Heart left ventricle (tissue), 16 donors: Measurements from ENCODE around the gene LRRTM4. TPM values are rescaled to one million over a fixed set of nuclear protein-coding genes. Genes with fewer than 3 reads are reported as not detected.
"Not testable (repeated sequence)": the region's sequence is repeated elsewhere in the genome, so short reads cannot be mapped to it uniquely, and the experiment has no call there.

Experiments
- ATAC-seq, 4 donors: fragments of 200-7000 bp; cut with Tn5 transposase; one replicate each; pipeline ENCODE4 v1.9.1; 2020 to 2022; ENCODE audit warnings: moderate library complexity in 4 of 4, mild to moderate bottlenecking in 3 of 4, moderate number of reproducible peaks in 1 of 4
- DNase-seq, 5 donors: peaks; one replicate each; pipeline ENCODE4 v3.0.0-alpha.2; 2020
- H3K27ac ChIP-seq, 12 donors: fragments of 200-600 bp; sonication (generic) in 4 of 12; one replicate each; pipeline versions ENCODE4 v1.5.0 to v1.8.0; 2016 to 2022; ENCODE audit warnings: mild to moderate bottlenecking in 2 of 12
- H3K27me3 ChIP-seq, 9 donors: fragments of 200-600 bp; sonication (generic) in 2 of 9; one replicate each; pipeline versions ENCODE4 v1.5.1 to v1.8.0; 2016 to 2022; ENCODE audit warnings: mild to moderate bottlenecking in 3 of 9
- H3K36me3 ChIP-seq, 9 donors: fragments of 200-600 bp; sonication (generic) in 2 of 9; one replicate each; pipeline versions ENCODE4 v1.5.0 to v1.8.0; 2018 to 2022; ENCODE audit warnings: mild to moderate bottlenecking in 2 of 9
- H3K4me1 ChIP-seq, 12 donors: fragments of 200-600 bp; sonication (generic) in 4 of 12; one replicate each; pipeline versions ENCODE4 v1.5.0 to v1.8.0; 2016 to 2022; ENCODE audit warnings: mild to moderate bottlenecking in 3 of 12
- H3K4me3 ChIP-seq, 12 donors: fragments of 200-600 bp; sonication (generic) in 4 of 12; one replicate each; pipeline versions ENCODE4 v1.5.0 to v1.8.0; 2017 to 2022; ENCODE audit warnings: mild to moderate bottlenecking in 9 of 12, moderate library complexity in 4 of 12
- H3K9me3 ChIP-seq, 12 donors: fragments of 200-600 bp; sonication (generic) in 4 of 12; one replicate each; pipeline versions ENCODE4 v1.5.0 to v1.8.0; 2016 to 2022; ENCODE audit warnings: mild to moderate bottlenecking in 1 of 12
- CTCF ChIP-seq, 12 donors: fragments of 200-600 bp; sonication (generic) in 4 of 12; IDR thresholded peaks; one replicate each; pipeline versions ENCODE4 v1.5.0 to v1.8.0; 2018 to 2022; ENCODE audit warnings: antibody characterized with exemption in 12 of 12, mild to moderate bottlenecking in 5 of 12
- POLR2A ChIP-seq, 2 donors: fragments of 450-650 bp; IDR thresholded peaks; one replicate each; pipeline ENCODE4 v1.6.1; 2017; ENCODE audit warnings: antibody characterized with exemption in 2 of 2, mild to moderate bottlenecking in 2 of 2, moderate library complexity in 2 of 2
- WGBS, 4 donors: extraction: QIAGEN DNeasy Blood & Tissue Kit in 2 of 4; methylation state at CpG; one replicate each; pipeline versions ENCODE4 v1.1.5 to v1.1.7; 2013 to 2018; 5-methylcytosine and 5-hydroxymethylcytosine counted together
- intact Hi-C, 10 donors: fragments of 100-400 bp; cut with DNase I; formaldehyde crosslinking; loops; one replicate each; pipeline versions ENCODE4 v1.11.1 to v1.14.2; 2022
- polyA plus RNA-seq, 2 donors: library from polyadenylated mRNA; stranded (reverse); fragments of 200-250 nt; gene quantifications; one replicate each; pipeline ENCODE4 v1.2.3, GENCODE V29; 2013
- total RNA-seq, 9 donors: library from RNA; depleted of rRNA in 2 of 9; stranded (reverse); fragments of >200 nt in 2 of 9; fragmentation: NEBNext Ultra II Directional in 3 of 9; extraction: Animal tissue kit (Norgen Biotek cat#: 25700) in 3 of 9; gene quantifications; one replicate each; pipeline versions ENCODE4 v1.1.0 to v1.2.4, GENCODE V29; 2016 to 2023
- donor health status: ischemic (EF 13 %, LVEDD 7.1; RV severe dilation, severe dysfunction).
- donor health status: healthy with polysubstance abuse.
- donor health status: DM: no; HTN: yes; CAD: no.
- donor health status: DM: no; HTN: no; CAD: no.
- donor health status: ischemic (EF 25% LVEDD 6.9; RV normal size, moderate dysfunction).
- donor health status: ischemic (EF 25% LVEDD 5.7; RV mildly dilated, moderate dysfunction).
- donor health status: healthy.
- donor health status: DM: yes; HTN: yes; CAD: no.
- donor health status: ischemic (EF 35%, LVEDD 5.7; RV mildly dilated, moderate dysfunction).
- donor health status: nonischemic (EF 11% LVEDD 7.7; RV severe dilation, severe dysfunction).
- donor health status: DM: yes; HTN: yes; CAD: no.
- donor health status: PGD.
- donor health status: ischemic (EF 29% LVEDD 5.4; RV normal size, mild dysfunction).
- donor health status: nonischemic (EF 23%, LVEDD 6.1; RV moderate dilation, normal function).

LRRTM4 gene
- total and polyA plus RNA-seq, 11 donors: 0.15 to 1.3 (median 0.50) TPM; not detected in 1

GRCh38 chr2:76713312-76713711, 808.9 kb downstream of the LRRTM4 start:
- H3K27ac ChIP-seq: no peak overlapping the region
- TF ChIP-seq POLR2A (IDR thresholded peaks at IDR 0.05) (no peak), CTCF (IDR thresholded peaks at IDR 0.05) (no peak)
- DNase-seq (no peak), ATAC-seq (no peak)
- no peaks in the 10 kb centered on the region for H3K9me3 ChIP-seq
- H3K27me3 ChIP-seq: no peaks in the 10 kb centered on the region
- H3K36me3 ChIP-seq: no peaks in the 10 kb centered on the region
- 86 to 91% (median 90%) methylated on average over 3 of the region's 3 CpGs for WGBS, 4 donors
- H3K4me3 ChIP-seq: no peak overlapping the region
- no peaks in the 10 kb centered on the region for H3K4me1 ChIP-seq
- intact Hi-C loops: no loop called here

- TF ChIP-seq CTCF (IDR thresholded peaks at IDR 0.05): no peak
- TF ChIP-seq POLR2A (IDR thresholded peaks at IDR 0.05): no peak
- no peak for ATAC-seq
- intact Hi-C loops: no loop called here
- Histone ChIP-seq H3K27me3 (no peaks in the 10 kb centered on the region), H3K4me3 (no peak overlapping the region), H3K4me1 (no peaks in the 10 kb centered on the region), H3K27ac (no peak overlapping the region), H3K36me3 (no peaks in the 10 kb centered on the region), H3K9me3 (no peaks in the 10 kb centered on the region)
- 23 to 37% (median 24%) methylated on average over 2 of the region's 2 CpGs for WGBS, 4 donors
- DNase-seq: no peak
These were observed 810.7 kb downstream of the LRRTM4 start for GRCh38 chr2:76711490-76711889.

- Histone ChIP-seq H3K27me3 (no peaks in the 10 kb centered on the region), H3K27ac (no peak overlapping the region), H3K4me3 (no peak overlapping the region), H3K9me3 (no peaks in the 10 kb centered on the region), H3K4me1 (no peaks in the 10 kb centered on the region), H3K36me3 (no peaks in the 10 kb centered on the region)
- DNase-seq: no peak
- 71 to 79% (median 75%) methylated on average over 6 of the region's 6 CpGs for WGBS, 4 donors
- intact Hi-C loops: loop anchor here in 1 of 10 donors (1.0 kb wide), 1 partner anchor 7 kb away; no protein-coding TSS in a partner anchor
- TF ChIP-seq POLR2A (IDR thresholded peaks at IDR 0.05) (no peak), CTCF (IDR thresholded peaks at IDR 0.05) (no peak)
- ATAC-seq: no peak
These were observed 821.3 kb downstream of the LRRTM4 start for GRCh38 chr2:76700894-76701293.

GRCh38 chr2:76697998-76698713, 824.0 kb downstream of the LRRTM4 start:
- intact Hi-C loops, H3K36me3 ChIP-seq, H3K4me3 ChIP-seq, ATAC-seq, H3K9me3 ChIP-seq, H3K27me3 ChIP-seq, H3K4me1 ChIP-seq, H3K27ac ChIP-seq: not testable (repeated sequence)
- WGBS, 4 donors: 92 to 96% (median 95%) methylated on average over 20 to 33 of the region's 33 CpGs
- peak in 1 of 5 donors; percentile 39 for DNase-seq
